ENCODE measurements around the gene RANBP10. TPM values are rescaled to one million over a fixed set of nuclear protein-coding genes. Genes with fewer than 3 reads are reported as not detected.
"Not testable (repeated sequence)": the region's sequence is repeated elsewhere in the genome, so short reads cannot be mapped to it uniquely, and the experiment has no call there.

RANBP10 gene
- polyA plus RNA-seq, 3 donors from 2014 or later = 2.6 to 12.4 (median 7.9) TPM

GRCh38 chr16:67702130-67702529 lies 104.2 kb downstream of the RANBP10 start:
- DNase-seq = no peak
- H3K27me3 Mint-ChIP-seq (ENCODE audit: low read depth in 3 of 3) = no peaks in the 10 kb centered on the region
- no peak overlapping the region for H3K4me3 Mint-ChIP-seq
- no peaks in the 10 kb centered on the region for H3K9me3 Mint-ChIP-seq
- peaks cover 19 to 25% of the 10 kb centered on the region in 2 donors for H3K4me1 Mint-ChIP-seq
- H3K27ac Mint-ChIP-seq = peak overlapping the region in 3 of 6 donors; percentile 5 to 64 (median 49)
- H3K36me3 Mint-ChIP-seq = peaks cover 6 to 9% (median 8%) of the 10 kb centered on the region in 3 donors

GRCh38 chr16:67701420-67701819 lies 104.9 kb downstream of the RANBP10 start:
- H3K27ac Mint-ChIP-seq = peak overlapping the region in 3 of 6 donors; percentile 1 to 49 (median 22)
- peaks cover 19 to 25% of the 10 kb centered on the region in 2 donors for H3K4me1 Mint-ChIP-seq
- no peak for DNase-seq
- H3K9me3 Mint-ChIP-seq = no peaks in the 10 kb centered on the region
- no peak overlapping the region for H3K4me3 Mint-ChIP-seq
- peaks cover 8 to 9% (median 9%) of the 10 kb centered on the region in 3 donors for H3K36me3 Mint-ChIP-seq
- no peaks in the 10 kb centered on the region for H3K27me3 Mint-ChIP-seq (ENCODE audit: low read depth in 3 of 3)

GRCh38 chr16:67699265-67699664 lies 107.1 kb downstream of the RANBP10 start:
- Mint-ChIP-seq H3K4me3 (no peak overlapping the region), H3K27ac (no peak overlapping the region), H3K4me1 (peaks cover 16 to 20% of the 10 kb centered on the region in 2 donors), H3K27me3 (ENCODE audit: low read depth in 3 of 3) (no peaks in the 10 kb centered on the region), H3K36me3 (peaks cover 8 to 9% (median 9%) of the 10 kb centered on the region in 3 donors), H3K9me3 (no peaks in the 10 kb centered on the region)
- DNase-seq = no peak

- Mint-ChIP-seq H3K27me3 (ENCODE audit: low read depth in 3 of 3) (no peaks in the 10 kb centered on the region), H3K27ac (peak overlapping the region in 1 of 6 donors; percentile 56), H3K4me3 (no peak overlapping the region), H3K4me1 (peaks cover 2 to 5% of the 10 kb centered on the region in 2 donors), H3K9me3 (no peaks in the 10 kb centered on the region), H3K36me3 (peaks cover 8 to 9% (median 9%) of the 10 kb centered on the region in 3 donors)
- no peak for DNase-seq
Observed at GRCh38 chr16:67697422-67698185, 108.8 kb downstream of the RANBP10 start.

- Mint-ChIP-seq H3K9me3 (no peaks in the 10 kb centered on the region), H3K4me3 (no peak overlapping the region), H3K27me3 (ENCODE audit: low read depth in 3 of 3) (no peaks in the 10 kb centered on the region), H3K4me1 (no peaks in the 10 kb centered on the region), H3K36me3 (peaks cover 8 to 9% (median 9%) of the 10 kb centered on the region in 3 donors), H3K27ac (no peak overlapping the region)
- DNase-seq = no peak
Observed at GRCh38 chr16:67694611-67695010, 111.7 kb downstream of the RANBP10 start.

- not testable (repeated sequence) for H3K9me3 Mint-ChIP-seq, H3K27ac Mint-ChIP-seq, DNase-seq
Observed at GRCh38 chr16:67693517-67694285, 112.7 kb downstream of the RANBP10 start.

GRCh38 chr16:67685388-67686112 lies 120.8 kb downstream of the RANBP10 start:
- no peaks in the 10 kb centered on the region for H3K4me1 Mint-ChIP-seq
- no peaks in the 10 kb centered on the region for H3K9me3 Mint-ChIP-seq
- no peaks in the 10 kb centered on the region for H3K27me3 Mint-ChIP-seq (ENCODE audit: low read depth in 3 of 3)
- H3K36me3 Mint-ChIP-seq = peaks cover 8 to 10% (median 9%) of the 10 kb centered on the region in 3 donors
- no peak overlapping the region for H3K4me3 Mint-ChIP-seq
- no peak for DNase-seq
- no peak overlapping the region for H3K27ac Mint-ChIP-seq

More at GRCh38 chr16:67693517-67694285, 112.7 kb downstream of the RANBP10 start:
- not testable (repeated sequence) for H3K4me1 Mint-ChIP-seq; H3K27me3 Mint-ChIP-seq (ENCODE audit: low read depth in 3 of 3); H3K36me3 Mint-ChIP-seq; H3K4me3 Mint-ChIP-seq

GRCh38 chr16:67683767-67684166 lies 122.6 kb downstream of the RANBP10 start:
- DNase-seq = no peak
- Mint-ChIP-seq H3K9me3 (no peaks in the 10 kb centered on the region), H3K27ac (no peak overlapping the region), H3K4me1 (no peaks in the 10 kb centered on the region), H3K27me3 (ENCODE audit: low read depth in 3 of 3) (no peaks in the 10 kb centered on the region), H3K4me3 (no peak overlapping the region), H3K36me3 (peaks cover 8 to 10% (median 9%) of the 10 kb centered on the region in 3 donors)

- Mint-ChIP-seq H3K36me3 (peaks cover 4 to 10% (median 7%) of the 10 kb centered on the region in 3 donors), H3K27me3 (ENCODE audit: low read depth in 3 of 3) (peaks cover 0 to 3% (median 0%) of the 10 kb centered on the region in 3 donors), H3K9me3 (no peaks in the 10 kb centered on the region), H3K4me1 (no peaks in the 10 kb centered on the region), H3K4me3 (no peak overlapping the region), H3K27ac (peak overlapping the region in 1 of 6 donors; percentile 34)
- DNase-seq = no peak
Observed at GRCh38 chr16:67679935-67680897, 126.1 kb downstream of the RANBP10 start.

- Mint-ChIP-seq H3K4me1 (no peaks in the 10 kb centered on the region), H3K27me3 (ENCODE audit: low read depth in 3 of 3) (peaks cover 0 to 3% (median 0%) of the 10 kb centered on the region in 3 donors), H3K27ac (peak overlapping the region in 1 of 6 donors; percentile 40), H3K9me3 (no peaks in the 10 kb centered on the region), H3K4me3 (no peak overlapping the region), H3K36me3 (peaks cover 0 to 7% (median 2%) of the 10 kb centered on the region in 3 donors)
- DNase-seq = no peak
Observed at GRCh38 chr16:67678354-67679023, 127.9 kb downstream of the RANBP10 start.

GRCh38 chr16:67677712-67678111 lies 128.6 kb downstream of the RANBP10 start:
- DNase-seq = no peak
- H3K4me3 Mint-ChIP-seq = no peak overlapping the region
- H3K4me1 Mint-ChIP-seq = no peaks in the 10 kb centered on the region
- peaks cover 0 to 4% (median 0%) of the 10 kb centered on the region in 3 donors for H3K36me3 Mint-ChIP-seq
- H3K27me3 Mint-ChIP-seq (ENCODE audit: low read depth in 3 of 3) = peaks cover 0 to 3% (median 0%) of the 10 kb centered on the region in 3 donors
- no peaks in the 10 kb centered on the region for H3K9me3 Mint-ChIP-seq
- no peak overlapping the region for H3K27ac Mint-ChIP-seq

GRCh38 chr16:67676939-67677338 lies 129.4 kb downstream of the RANBP10 start:
- no peak overlapping the region for H3K27ac Mint-ChIP-seq
- no peak for DNase-seq
- H3K4me3 Mint-ChIP-seq = no peak overlapping the region
- no peaks in the 10 kb centered on the region for H3K4me1 Mint-ChIP-seq
- H3K9me3 Mint-ChIP-seq = no peaks in the 10 kb centered on the region
- peaks cover 0 to 3% (median 0%) of the 10 kb centered on the region in 3 donors for H3K27me3 Mint-ChIP-seq (ENCODE audit: low read depth in 3 of 3)
- H3K36me3 Mint-ChIP-seq = no peaks in the 10 kb centered on the region
